Measurements from ENCODE around the gene DHTKD1.
"Not testable (repeated sequence)": the region's sequence is repeated elsewhere in the genome, so short reads cannot be mapped to it uniquely, and the experiment has no call there.

Gene DHTKD1

DNA sequence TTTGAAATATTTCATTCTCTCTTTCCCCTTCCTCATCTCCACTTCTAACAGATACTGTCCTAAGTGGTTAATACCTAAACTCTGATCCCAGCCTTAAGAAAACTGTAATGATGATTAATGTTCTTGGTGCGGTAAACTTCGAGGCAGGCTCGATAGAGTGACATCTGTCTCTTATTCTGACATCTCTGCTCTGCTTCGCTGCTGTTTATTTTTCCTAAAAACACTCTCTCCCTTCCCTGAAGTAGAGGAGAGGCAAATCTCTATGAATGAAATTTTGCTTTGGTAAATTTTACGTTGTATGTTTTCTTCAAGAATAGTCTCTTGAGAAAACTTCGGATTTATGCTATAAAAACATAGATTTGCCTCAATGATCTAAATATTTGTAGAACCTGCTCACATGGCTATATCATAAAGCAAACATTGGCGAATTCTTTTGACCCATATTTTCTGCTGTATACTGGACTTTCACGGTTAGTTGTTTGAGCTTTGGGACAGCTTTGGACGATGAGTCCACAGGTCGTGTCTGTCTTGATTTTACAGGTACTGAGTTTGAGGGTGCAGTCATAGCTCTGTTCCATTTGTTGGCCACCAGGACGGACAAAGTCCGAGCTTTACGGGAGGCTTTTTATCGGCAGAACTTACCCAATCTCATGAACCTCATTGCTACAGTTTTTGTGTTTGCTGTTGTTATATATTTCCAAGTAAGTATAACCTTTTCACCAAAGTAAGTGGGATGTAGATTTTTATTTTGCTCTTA, 87.8 kb downstream of the DHTKD1 start:
- DNase-seq = no peak

DNA sequence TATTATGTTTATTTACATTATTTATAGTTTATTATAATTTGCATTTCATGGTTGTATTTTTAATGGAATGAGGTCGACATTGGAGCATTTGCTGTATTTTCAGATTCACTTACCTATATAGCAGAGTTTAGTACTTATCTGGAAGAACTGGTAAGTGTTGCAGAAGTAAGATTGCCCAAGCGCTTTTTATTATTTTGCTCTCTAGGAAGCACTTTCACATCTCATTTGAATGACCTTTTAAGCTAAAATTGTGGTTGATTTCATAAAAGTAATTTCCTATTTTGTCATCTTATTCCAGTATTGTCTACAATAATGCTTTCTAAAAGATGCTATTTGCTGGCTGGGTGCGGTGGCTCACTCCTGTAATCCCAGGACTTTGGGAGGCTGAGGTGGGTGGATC, 89.4 kb downstream of the DHTKD1 start:
- no peak for DNase-seq

DNA sequence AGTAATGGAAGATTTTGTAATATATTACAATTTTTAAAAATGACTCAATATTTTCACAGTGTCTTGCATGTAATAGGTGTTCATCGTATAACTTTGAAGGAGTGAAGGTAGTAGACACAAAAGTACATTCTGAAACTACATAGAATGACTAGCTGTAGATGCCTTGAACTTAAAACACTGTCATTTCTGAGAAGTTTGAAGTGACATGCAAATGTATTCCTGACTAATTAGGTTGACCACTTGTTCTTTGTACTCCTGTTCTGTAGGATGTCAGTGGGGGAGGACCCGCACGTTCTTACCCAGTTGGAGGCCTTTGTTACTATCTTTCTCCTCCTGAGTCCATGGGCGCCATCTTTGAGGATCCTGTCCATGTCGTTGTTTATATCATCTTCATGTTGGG, 91.9 kb downstream of the DHTKD1 start:
- no peak for DNase-seq

DNA sequence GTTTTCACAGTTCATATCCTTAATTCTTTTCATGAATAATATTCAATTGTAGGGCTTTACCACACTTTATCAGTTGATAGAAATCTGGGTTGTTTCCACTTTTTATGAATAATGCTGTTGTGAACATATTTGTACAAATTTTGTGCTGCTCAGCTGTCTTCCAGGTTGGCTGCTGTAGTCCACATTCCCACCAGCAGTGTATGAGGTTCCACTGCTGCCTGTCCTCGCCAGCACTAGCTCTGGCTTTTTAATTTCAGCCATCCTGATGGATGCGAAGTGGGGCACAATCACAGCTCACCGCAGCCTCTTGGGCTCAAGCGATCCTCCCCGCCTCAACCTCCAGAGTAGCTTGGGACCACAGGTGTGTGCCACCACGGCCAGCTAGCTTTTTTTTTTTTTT, 94.2 kb downstream of the DHTKD1 start:
- DNase-seq = no peak

DNA sequence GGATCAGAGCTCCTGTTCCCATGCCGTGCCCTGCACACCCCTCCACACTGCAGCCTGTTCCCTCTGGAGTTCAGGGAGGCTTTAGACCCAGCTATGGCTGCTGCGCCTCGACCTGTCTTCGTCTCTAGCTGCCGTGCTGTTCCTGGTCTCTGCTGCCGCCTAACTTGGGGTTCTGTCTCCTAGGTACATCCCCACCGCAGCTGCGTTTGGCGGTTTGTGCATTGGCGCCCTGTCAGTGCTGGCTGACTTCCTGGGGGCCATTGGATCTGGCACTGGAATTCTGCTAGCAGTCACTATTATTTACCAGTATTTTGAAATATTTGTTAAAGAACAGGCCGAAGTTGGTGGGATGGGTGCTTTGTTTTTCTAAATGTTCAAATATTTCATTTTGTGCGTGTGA, 95.3 kb downstream of the DHTKD1 start:
- DNase-seq = no peak

DNA sequence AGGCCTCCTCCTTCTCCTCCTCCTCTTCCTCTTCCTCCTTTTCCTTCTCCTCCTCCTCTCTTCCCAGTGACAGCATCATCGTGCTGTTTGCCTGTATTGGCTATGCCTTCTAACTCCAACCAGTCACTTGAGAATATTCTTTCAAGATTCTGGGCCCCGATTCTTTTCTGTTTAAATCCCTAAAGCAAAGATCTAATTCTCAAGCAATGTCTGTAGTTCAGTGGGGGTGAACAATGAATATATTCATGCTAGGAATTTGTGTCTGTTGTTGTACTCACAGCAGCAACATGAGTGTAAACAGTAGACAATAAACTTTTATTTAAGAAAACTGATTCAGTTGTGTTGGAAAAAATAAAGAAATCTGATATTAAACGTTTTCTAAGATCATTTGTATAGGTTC, 96.3 kb downstream of the DHTKD1 start:
- no peak for DNase-seq

DNA sequence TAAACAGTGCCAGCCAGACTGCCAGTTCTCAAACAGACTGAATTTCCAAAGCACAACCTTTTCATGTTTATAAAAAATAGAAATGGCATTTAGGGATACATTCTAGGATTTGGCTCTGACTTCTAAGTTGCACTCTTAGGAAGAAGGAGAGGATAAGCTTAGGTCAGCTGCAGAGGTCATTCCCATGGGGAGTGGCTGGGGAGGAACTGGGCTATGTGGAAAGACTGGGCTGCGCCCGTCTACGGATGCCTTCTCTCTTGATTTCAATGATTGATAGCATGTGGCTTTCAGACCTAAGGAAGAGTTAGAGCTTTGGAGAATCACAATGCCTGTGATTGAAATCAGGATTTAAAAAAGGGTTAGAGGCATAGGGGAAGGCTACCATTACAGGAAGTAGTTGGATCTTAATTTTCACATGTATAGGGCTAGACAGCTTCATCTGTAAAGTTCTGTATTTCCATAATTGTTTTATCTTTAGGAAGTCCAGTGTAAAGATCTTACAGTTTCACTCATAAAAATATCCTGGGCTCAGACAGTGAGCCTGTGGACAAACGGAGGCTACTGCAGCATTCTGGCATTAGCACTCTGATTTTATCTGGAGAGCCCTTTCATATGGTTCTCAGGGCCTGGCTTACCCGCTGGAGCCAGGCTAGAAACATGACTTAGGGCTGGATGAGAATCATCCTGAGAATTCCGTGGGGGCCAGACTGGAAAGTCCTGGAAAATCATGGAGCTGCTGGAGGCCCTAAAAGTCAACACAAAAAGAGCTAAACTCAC, 97.4 kb downstream of the DHTKD1 start:
- DNase-seq = no peak

DNA sequence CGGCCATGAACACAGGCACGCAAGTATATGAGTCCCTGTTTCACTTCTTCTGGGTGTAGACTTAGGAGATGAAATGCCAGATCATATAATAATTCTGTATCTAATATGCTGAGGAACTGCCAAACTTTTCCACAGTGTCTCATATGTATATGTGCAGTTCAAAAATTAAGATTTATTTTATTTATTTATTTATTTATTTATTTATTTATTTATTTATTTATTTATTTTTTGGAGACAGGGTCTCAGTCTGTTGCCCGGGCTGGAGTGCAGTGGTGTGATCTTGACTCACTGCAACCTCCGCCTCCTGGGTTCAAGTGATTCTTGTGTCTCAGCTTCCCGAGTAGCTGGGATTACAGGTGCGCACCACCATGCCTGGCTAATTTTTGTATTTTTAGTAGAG, 102.8 kb downstream of the DHTKD1 start:
- not testable (repeated sequence) for DNase-seq
